Activated CD4-positive, alpha-beta T cell treated with anti-CD3 and anti-CD28 coated beads for 4 hours (primary cell): ENCODE results near the gene CC2D2A.
A peak's percentile ranks its signal among the peaks of the same experiment; 100 is the strongest.

Source experiments
- DNase-seq, 2 donors: peaks; one replicate each; pipeline ENCODE4 v3.0.0-alpha.2; 2020

Gene CC2D2A

DNA sequence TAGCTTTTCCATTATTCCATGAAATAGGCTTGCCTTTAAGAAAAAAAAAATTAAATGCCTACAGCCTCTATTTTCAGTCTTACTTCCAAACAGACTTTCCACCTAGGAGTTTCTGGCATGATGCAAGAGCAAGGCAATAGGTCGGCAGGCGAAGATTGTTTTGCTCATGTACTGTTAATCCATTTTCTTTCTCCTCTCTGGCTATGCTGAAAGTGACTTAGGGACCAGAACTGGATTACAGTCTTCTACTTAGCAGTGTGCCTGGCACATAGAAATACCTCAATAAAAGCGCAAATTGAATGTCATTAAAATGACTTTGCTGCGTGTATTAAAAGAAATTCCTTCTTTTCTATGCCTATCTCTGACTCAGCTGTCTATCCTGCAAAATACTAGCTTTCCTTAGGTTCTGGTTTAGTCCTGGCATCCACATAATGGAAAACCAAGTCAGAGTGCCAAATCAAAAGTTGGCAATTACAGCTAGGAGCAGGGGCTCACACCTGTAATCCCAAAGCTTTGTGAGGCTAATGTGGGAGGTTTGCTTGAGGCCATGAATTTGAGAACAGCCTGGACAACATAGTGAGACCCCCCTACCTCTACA, 51.9 kb downstream of the CC2D2A start:
- DNase-seq = no peak

DNA sequence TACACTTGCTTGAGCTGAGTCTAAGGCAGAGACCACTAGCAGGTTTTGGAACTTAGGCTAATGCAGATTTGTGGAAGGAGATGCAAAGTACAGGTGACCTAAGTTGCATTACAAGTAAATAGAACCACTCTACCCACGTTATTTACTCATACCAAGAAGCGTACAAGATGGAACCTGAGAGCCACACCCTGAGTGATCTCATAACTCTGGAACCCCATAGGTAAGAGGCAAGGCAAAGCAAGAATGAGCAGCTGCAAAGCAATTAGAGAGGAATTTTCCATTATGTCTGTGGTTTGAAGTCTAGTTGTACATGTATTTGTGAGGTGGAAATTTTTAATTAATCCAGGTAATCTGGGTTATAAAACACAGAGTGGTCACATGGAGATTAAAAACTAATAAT, 55.4 kb downstream of the CC2D2A start:
- DNase-seq = no peak

DNA sequence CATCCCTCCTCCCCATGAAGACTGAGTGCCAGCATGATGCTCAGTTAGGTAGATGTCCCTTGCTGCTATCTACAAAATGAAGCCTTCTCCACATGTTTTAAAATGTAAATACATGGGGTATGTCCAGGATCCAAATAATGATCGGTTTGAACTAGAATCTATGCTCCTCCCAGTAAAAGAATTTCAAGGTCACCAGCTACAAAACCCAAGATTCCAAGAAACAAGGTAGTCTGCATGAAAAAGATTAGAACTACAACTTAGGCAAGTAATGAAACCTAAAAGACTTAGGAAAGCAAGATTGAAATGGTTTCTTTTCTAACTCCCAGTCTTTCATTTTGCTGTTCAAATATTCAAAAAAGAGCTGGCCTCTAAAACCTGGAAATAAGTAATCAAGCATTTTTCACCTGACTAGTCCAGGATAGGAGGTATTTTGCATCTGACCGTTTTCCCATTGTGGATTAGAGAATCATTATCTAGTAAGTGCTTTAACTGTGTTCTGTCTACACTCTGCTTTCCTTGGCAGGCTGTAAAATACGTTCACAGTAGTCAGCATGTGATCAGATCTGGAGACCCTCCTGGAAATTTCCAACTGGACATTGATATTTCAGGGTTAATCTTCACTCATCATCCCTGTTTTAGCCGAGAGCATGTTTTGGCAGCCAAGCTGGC, 57.4 kb downstream of the CC2D2A start:
- no peak for DNase-seq

DNA sequence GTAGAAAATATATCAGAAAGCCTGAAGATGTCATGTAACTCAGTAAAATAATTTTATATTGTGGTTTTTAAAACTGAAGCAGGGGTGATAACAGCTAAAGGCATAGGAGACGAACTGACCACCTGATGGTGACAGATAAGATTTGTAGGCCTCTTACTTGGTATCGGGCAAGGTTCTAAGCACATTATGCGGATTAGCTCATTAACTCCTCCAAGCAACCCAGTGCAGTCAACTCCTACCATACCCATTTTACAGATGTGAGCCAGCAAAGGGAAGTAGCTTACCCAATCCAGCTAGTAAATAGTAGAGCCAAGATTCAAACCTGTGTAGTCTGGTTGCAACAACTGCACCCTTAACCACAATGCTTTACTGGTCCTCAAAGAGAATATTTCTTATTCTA, 62.1 kb downstream of the CC2D2A start:
- no peak for DNase-seq

DNA sequence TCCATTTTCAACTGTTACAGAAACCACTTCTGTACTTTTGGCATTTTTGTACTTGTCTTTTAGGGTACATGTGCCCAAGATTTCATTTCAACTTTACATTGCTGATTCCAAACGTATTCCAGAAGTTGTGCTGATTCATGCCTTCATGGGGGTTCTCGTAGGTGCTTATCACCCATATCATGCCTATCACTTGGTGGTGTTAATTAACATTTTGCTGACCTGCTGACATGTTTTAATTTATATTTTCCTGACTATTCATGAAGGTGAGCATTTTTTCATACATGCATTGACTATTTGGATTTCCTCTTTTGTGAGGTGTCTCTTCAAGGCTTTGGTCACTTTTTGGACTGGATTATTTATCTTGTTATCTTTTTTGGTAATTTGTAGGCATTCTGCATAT, 64.1 kb downstream of the CC2D2A start:
- DNase-seq = no peak

DNA sequence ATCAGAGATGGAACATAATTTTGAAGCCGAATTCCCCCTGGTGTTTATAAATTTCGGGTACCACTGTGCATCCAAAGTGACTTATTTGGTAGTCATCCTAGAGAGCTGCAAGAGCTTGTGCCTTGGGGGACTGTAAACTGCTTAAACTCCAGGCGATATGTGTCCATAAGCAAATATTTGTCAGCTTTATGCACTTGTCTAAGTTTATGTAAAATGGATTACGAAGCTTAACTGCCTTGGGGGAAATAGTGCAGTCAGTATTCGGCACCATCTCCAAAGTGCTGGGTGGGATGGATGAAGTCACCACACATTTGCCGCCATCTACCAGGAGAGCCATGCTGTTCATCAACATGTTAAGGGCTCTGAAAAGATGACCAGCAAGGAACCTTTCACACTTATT, 65.9 kb downstream of the CC2D2A start:
- DNase-seq = no peak

DNA sequence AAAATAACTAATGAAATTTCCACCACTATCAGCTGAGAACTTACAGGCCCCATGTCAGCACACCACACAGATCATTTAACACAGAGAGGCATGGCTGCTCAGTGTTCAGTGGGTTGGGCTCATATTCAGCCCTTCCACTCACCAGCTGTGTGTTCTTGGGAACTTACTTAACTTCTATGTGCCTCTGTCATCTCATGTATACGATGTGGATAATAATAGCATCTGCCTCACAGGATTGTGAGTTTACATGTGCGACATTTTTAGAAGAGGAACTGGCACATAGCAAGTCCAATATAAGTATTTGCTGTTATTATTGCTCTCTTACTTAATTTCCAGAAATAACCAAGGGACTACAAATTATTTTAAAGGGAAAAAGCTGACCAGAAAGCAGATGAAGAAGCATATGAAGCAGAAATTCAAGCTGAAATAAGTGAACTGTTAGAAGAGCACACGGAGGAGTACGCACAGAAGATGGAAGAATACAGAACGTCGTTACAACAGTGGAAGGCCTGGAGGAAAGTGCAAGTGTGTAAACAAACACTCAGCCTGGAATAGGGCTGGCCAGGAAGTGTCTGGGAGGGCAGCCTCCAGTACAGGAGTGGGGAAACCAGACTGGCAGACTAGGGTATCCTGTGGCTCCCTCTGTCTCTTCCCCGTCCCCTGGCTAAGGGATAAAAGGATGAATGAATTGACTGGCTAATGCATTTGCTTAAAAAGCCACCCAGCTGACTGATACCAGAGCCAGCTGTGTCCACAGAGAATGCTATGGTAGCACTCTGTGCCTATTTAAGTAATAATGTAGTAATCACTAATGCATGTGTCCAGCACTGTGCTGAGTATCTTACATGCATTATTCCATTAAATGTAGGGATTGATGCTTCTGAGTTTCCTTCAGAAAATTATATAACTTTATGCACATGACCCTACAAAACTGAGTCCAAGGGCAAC, 67.1 kb downstream of the CC2D2A start:
- DNase-seq = no peak

DNA sequence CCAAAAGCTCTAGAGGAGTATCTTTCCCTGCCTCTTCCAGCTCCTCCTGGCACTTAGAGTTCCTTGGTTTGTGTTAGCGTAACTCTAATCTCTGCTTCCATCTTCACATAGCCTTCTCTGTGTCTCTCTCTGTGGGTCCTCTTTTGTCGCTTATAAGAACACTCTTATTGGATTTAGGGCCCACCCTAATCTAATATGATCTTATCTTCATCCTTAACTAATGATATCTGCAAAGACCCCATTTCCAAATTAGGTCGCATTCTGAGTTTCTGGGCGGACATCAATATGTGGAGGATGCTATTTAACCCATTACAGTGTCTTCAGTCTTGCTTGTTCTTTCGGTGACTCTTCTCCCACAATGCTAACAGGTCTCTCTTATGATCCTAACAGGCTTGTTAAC, 72.3 kb downstream of the CC2D2A start:
- DNase-seq = no peak

DNA sequence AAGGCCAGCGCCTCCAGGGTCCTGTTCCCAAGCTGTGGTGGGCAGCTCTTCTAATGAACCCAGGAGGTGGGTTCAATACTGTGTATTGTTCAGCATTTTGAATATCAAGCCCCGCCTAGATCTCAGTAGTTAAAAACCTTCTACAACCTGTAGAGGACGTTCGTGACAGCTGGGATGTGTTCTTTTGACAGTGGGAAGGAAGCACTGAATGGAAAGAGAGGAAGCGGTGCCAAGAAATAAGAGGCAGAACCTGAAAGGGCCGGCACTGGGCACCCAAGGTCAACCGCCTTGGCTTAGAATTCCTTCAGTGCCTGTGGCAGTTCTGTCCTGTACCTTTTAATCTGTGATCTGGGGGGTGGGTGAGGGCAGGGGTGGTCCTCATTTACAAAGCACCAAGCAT, 73.1 kb downstream of the CC2D2A start:
- no peak for DNase-seq

DNA sequence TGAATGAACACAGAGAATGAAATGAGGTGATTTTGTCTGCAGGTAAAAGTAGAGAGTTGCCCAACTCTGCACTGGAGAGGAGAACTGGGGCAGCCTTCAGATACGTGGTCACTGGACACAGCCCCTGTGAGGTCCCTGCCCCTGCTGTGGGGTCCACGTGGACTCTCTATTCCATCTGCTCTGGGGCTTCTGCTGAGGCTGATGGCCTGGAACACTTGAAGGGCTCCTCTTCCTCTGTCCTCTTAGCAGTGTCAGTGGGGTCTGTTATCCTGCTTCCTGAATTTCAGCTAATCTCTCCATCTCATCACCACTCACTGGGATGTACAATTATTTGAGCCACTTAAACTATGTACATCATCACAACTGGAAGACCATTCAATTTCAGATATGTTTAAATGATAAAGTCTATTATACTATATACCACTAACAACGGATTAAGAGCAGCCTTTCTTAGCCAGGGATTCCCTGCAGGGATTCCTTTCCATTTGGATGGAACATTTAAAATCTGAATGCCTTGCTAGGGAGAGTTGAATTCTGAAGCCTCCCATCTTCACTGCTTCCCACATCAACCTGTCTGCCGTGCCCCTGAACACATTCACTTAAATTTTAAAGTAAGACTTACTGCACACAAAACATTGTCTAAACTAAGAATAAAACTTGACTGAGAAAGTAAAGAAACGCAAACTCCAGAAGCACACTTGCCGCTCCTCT, 74.0 kb downstream of the CC2D2A start:
- DNase-seq = no peak

DNA sequence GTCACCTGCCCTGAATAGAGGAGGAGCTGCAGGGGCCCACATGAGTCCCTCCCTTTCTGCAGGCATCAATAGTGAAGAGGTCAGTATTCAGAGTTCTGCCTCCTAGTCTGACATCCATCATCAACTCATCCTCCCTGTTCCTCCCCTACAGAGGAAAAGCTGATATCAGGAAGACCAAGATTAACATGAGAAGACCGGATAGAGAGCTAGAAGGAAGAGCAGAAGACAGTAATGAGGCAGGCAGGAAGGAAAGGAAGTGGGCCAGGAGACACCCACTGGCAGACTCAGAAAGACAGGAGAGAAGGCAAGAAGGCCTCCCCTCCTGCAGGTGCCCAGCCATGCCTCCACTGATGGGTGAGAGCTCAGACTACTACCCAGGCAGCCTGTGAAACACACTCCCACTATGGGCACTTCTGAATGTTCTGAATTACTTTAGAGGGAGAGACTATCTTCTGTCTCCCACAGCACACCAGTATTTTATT, 74.6 kb downstream of the CC2D2A start:
- DNase-seq = no peak

DNA sequence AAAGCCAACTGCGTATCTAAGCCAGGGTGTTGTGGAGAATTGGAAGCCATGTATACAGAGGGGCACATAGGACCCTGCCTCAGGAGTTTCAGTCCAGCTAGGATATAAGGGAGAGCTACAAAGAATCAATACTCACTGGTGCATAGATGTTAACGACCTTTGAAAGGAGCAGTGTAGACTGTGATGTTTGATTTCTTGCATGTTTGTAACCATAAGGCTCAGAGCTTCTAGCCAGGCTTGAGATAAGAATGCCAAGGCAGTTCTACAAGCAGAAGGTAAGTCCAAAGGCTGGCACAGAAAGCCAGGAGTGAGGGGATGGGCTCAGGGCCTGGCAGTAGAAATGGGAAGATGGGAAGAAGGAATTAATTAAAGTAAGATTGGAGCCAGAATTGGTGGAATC, 75.7 kb downstream of the CC2D2A start:
- DNase-seq = no peak

DNA sequence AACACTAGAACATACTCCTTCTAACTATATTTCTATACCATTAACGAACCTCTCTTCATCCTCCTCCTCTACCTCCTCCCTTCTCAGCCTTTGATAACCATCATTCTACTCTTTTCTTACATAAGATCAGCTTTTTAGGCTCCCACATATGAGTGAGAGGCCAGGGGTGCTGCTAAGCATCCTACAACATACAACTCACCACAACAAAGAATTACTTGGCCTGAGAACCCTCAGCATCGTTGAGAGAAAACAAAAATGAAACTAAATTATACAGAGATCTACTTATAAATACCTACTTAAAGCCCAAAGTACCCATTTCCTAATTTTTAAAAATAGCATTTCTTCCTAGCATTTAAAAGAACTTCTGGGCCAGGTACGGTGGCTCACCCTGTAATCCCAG, 77.7 kb downstream of the CC2D2A start:
- peak in 1 of 2 donors; percentile 3 for DNase-seq

DNA sequence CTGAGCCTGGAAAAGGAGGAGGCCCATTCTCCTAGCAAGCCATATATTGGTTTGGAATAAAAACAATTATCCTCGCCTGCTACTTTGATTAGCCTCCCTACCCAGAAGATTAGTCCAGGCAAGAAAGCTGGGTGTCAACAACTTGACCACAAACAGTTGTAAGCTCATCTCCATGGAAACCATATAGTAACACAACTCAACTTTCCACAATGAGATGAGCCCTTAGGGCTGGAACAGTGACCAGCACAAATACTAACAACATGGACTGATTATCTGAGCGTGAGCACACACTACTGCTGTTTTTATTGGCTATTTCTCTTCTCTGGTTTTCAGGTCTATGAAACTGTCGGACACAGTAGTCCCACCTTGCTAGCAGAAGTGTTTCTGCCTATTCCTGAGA, 80.8 kb downstream of the CC2D2A start:
- DNase-seq = no peak

DNA sequence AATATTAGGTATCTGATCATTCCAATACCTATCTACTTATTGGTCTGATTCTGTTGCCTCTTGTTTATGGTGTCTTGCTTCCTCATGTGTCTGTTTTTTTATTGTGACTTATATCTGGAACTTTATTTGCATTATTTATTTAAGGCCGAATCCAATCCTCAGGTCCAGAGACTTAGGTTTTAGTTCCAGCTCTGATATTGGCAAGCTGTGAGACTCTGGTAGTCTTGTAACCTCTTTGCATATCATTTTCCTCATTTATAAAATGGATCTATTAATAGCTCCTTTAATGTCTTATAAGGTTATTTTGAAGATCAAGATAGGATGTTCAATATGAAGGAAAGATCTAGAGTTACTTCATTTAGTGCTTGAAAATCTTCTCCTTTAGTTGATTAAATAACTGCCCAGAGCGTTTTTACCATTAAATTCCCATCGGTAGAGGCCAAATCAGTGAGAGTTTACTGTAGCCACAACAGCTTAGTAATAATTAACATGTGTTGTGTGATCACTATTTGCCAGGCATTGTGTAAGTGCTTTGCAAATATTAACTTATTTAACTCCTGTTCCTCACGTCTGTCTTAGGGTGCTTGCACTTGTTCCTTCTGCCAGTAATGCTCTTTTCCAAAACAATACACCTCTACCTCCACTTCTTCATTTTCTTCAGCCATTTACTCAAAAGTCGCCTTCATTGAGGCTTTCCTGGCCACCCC, 82.2 kb downstream of the CC2D2A start:
- DNase-seq = no peak

DNA sequence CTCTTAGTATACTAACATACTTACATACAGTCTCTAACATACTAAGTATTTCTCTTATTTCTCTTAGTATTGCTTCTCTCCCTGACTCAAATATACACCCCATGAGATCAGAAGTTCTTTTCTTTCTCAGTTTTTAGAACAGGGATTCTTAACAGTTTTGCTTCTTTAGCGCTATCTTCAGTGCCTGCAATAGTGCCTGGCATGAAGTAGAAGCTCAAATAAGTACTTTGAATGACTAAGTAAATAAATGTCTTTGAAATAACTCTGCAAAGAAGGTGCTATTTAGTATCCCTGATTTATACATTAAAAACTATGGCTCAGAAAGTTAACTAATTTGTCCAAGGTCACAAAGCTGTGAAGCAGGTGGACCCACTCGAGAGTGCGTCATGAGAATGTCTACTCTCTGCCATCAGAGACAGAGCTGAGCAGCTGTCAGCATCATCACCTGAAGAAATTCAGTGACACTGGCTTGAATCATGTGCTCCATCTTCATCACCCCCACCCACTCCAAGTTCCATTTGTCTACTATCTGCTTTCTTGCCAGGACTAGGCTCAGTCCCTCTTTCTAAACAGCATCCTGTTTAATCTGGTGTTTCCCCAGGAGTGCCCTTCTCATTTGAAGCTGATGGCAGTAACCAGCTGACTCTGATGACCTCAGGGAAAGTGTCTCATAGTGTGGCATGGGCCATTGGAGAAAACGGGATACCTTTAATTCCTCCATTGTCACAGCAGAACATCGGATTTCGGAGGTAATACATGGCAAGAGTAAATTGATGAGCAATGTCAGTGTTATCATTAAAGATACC, 83.1 kb downstream of the CC2D2A start:
- DNase-seq = no peak

DNA sequence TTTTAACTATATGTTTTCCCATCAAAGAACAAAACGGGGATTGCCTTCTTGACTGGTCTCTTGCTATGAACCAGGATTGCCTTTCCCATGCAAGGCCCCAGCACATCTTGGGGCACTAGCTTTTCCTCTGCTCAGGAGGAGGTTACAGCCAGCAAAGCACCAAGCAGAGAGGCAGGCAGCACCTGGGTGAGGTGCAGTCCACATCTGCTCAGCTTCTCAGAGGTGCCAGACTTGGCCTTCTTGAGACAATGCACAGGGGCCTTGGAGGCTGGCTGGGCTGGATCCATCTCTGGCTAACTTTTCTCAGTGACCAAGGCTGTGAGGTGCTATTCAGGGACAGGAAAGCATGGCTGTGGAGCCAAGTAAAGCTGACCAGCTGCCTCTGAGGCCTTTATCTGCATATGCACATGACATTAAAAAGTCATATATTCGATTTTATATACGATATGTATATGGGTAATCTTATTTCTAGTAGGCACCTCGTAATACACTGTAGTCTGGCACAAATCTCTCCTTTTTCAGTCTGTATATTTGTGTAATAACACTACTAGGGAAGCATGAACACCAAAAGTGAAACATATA, 86.9 kb downstream of the CC2D2A start:
- DNase-seq = no peak

DNA sequence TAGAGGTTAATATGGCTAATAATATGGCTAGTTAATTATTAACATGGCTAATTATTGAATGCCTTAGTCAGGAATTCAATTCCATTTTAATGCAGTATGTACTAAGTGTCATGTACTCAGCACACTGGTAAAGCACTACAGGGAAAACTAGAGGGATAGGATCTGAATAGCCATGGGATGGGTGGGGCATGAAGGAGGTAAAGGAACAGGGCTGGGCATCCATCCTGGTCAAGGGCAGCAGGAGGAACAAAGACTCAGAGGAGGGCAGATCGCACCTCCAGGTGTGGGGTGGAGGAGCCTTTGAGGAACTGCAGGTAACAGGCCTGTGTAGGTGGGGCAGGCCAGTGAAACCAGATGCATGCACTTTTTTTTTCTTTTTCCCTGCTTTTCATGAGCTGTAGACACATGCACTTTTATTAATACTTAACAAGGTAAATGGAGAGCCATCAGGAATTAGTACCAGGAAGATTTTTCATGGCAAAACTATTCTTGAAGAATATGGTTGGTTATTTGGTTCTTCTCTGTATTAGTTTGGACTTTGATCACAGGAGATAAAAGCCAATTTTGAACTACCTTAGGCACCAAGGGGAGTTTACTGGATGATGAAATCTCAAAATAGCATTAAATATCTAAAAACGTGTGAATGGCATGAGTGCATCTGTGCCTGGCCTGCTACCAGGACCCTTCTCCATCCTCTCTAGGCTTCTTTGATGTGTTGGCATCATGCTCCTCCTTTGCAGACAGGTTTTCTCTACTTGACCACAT, 88.3 kb downstream of the CC2D2A start:
- no peak for DNase-seq

DNA sequence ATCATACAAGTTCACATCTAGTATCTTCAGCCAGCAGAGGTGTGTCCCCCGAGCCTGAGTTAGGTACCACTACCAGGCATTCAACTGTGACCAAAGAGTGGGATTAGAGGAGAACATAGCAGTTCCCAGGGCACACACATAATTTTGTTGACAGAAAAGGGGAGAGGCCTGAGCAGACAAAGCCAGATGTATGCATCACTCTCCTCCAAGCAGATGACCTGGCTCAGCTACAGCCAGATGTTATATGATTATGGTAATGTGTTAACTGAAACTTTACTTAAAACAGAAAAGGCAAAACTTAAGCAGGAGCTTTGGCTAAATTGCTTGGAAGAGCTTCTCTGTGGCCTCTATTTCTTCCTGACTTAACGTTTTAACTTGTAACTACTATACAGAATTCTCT, 88.9 kb downstream of the CC2D2A start:
- DNase-seq = no peak

DNA sequence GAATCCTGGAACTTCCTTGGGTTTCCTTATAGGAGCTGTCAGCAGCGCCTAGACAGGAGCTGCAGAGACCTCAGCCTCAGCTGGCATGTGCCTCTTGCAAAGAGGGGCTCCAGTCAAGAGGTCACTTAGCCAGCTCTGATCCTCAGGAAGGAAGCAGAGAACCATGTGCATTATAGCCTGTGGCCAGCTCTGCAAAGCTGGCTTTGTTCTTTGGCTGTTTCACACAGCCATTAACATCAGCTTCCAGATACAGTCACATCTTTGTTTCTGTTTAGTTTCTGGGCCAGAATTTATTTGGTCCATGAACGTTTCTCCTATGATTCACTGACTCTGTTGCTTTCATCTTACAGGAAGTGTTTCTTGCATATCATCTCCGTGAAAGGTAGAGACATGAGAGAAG, 92.4 kb downstream of the CC2D2A start:
- no peak for DNase-seq
